GM21737 (cell line): Measurements from ENCODE around the gene CLSTN2.

Experiments
- ATAC-seq: cut with Tn5 transposase; IDR thresholded peaks from one replicate; pipeline ENCODE4 v1.9.1; 2021; ENCODE audit warnings: mild to moderate bottlenecking, moderate library complexity; ENCODE audit not compliant: unreplicated experiment

The CLSTN2 gene

DNA sequence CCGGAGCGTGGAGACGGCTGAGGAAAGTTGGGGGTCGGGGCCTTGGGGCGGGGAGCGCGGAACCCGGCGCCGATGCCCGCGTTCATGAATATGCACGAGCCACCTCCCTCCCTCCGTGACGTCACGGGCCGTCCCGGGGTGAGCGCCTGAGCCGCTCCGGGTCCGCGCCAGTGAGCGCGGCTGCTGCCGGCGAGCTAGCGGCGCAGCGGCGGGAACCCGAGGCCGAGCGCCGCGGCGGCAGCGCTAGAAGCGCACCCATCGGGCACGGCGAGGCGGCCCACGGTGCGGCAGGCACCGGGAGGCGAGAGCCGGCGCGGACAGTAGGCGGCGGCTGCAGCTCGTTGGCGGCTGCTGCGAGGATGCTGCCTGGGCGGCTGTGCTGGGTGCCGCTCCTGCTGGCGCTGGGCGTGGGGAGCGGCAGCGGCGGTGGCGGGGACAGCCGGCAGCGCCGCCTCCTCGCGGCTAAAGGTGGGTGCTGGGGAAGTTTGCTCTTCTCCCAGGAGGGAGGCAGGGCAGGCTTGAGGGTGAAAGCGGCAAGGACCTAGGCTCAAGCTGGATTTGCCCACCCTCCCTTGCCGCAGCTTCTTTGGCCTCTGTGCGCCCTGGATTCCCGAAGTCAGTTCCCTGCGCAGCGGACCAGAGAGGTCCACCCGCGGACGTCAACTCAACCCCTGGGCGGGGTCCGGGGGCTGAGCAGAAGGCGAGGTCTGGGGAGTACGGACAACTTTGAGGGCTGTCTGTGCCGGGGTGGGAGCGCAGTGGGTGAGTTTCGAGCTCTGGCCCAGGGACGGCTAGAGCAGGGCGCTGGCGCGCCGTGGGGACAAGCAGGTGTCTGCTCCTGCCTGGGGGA lies at the start of gene CLSTN2:
TSS of gene CLSTN2 (plus strand) at position 170 of the 850 bp plus-strand sequence.
- no peak for ATAC-seq

DNA sequence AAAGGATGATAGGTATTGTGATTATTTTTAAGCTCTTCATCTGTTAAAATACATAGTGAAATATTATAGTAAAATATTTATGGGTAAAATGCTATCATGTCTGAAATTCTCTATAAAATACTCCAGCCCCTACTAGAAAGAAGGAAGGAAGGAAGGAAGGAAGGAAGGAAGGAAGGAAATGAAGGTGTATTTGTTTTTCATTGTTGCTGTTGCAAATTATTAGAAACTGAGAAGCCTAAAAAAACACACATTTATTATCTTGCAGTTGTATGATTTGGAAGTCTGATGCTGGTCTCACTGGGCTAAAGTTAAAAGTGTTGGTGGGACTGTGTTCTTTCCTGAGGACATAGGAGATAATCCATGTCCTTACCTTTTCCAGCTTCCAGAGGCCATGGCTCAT lies 47.6 kb upstream of the CLSTN2 start:
- no peak for ATAC-seq

DNA sequence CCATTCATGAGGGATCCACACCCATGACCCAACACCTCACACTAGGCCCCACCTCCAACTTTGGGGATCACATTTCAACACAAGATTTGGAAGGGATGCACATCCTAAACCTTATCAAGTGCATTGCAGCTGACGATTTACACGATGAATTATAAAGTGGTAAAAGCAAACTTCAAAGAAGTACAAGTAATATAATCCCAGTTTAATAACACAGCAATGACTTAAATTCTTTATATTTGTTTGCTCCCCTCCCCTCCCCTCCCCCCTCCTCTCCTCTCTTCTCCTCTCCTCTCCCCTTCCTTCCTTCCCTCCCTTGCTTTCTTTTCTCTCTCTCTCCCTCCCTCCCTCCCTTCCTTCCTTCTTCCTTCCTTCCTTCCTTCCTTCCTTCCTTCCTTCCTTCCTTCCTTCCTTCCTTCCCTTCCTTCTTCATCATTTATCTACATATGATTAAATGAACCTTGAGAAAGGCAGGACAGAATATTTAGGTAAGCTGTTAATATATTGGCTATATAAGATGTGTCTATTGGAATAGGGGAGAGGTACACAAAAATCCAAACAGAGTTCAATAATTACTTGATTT lies 46.3 kb upstream of the CLSTN2 start:
- no peak for ATAC-seq

DNA sequence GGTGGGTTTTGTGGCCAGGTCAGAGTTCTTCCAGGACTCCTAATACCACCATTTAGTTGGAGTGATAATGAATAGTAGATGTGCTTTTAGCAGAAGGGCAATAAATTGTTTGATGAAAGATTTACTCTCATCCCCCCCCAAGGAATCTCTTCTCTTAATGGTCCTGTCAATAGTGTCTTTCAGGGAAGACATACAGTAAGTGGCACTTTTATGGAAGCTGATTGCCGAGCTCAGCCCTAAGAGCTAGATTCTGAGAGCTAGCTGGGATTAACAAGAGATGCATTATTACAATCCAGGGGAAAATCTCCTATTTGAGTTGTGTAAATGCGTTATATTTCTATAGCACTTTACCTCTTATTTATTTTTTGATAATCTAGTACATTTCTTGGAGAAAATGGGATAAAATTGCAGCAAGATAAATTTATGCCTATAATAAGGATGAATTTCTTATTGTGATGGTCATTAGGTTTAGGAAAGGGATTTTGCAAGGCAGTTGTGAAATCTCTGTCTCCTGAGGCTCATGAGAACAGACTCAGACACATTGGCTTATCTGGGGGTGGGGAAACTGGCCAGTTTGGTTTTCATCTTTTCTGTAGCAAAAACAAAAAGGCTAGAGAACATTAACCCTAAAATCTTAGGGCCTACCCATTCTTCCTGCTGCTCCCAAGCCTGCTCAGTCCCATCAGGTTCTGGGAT lies 41.6 kb upstream of the CLSTN2 start:
- no peak for ATAC-seq

DNA sequence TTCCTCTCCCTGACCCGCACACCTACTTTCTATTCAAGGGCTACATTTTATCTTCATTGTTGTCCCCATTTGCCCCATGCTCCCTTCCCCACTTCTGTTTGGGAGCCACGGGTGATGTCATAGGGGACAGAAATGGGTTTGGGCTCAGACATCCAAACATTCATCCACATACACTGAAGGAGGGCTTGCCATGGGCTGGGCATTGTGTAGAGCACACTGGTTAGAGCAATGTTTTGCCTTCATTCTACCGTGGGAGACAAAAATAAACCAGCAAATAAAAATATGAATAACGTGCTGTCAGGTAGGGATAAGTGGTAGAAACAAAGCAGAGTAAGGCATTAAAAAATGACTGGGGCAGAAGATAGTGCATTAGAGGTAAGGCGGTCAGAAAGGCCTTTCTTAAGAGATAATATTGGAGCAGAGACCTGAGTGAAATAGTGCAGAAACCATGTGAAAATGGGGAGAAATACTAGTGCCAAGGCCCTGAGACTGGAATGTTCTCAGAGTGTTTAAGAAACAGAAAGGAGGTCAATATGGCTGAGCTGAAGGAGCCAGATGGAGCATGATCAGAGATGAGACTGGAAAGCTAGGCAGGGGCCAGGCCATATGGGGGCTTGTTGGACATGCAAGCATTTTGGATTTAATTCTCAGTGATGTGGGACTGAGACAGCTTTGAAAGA lies 40.9 kb upstream of the CLSTN2 start:
- ATAC-seq = no peak

DNA sequence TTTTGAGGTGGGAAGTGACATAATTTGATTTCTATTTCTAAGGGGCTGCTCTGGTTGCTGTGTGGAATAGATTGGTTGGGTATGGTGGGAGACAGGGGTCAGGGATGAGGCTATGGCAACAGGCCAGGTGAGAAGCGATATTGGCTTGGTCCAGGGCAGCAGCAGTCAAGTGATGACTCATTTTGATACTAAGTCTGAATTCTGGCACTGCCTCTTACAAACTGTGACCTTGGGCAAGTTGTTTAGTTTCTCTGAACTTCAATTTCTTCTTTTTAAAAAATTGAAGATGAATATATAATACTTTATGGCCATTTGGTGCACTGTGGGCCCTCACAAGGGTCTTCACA lies 40.4 kb upstream of the CLSTN2 start:
- ATAC-seq = no peak

DNA sequence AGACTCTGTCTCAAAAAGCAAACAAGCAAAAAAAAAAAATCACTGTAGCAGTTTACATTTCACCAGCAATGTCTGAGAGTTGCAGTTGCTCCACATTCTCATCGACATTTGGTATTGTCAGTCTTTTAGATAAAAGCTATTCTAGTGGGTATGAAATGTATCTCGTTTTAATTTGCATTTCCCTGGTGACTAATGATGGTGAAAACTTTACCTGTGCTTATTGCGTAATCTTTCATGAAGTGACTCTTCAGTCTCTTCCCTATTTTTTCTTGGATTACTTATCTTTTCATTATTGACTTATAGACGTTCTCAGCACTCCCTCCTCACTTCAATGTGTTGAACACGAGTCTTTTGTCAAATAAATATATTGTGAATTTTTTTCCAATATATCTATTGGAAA lies 37.2 kb upstream of the CLSTN2 start:
- no peak for ATAC-seq

DNA sequence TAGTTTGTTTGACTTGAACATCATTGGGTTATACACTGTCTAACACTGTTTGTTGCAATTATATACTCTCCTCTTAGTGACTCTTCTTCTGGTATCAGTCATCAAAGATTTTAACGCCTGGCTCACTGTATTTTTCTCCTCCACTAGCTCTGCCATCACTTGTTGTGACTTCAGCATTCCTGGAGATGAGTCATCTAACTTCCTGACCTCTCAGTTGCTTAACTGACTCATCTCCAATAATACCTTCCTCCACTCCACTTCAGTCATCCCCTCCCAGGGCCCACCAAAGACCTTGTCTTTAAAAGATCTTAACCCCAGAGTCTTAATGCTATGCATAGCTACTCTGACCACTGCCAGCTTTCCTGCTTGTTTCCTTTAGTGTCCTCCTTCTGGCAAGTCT lies 28.6 kb upstream of the CLSTN2 start:
- no peak for ATAC-seq

DNA sequence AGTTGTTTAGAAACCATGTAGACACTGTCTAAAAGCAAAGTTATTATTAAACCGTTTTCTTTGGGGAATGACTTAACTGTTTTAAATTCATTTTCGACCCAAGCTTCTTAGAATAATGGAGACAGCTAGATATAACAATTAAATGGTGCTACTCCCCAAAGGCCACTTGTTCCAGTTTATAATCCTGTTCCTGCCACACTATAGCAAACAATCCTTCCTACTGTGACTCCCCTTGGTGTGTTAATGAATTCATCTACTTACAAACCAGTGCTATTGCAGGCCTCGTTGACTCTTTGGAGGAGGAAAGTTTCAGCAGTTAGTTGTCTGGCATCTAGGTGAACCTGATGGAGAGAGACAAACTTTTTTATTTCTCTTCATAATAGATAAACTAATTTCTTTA lies 25.2 kb upstream of the CLSTN2 start:
- ATAC-seq = no peak

DNA sequence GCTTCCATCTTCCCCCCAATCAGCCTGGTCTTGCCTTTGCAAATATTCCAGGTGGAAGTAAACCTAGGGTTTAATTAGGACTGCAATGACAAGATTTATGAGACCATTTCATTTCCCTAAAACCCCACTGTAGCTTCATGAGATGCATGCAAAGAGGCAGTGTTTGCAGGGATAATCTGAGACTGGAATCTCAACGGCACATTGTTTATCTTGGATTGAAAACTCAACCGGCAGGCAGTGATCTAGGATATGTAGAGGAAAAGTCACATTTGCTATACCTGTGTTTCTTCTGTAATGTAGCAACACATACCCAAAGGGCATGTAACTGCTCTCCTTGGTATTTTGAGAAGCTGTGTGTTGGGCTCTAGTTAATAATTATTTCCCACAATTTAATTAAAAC lies 18.7 kb upstream of the CLSTN2 start:
- no peak for ATAC-seq

DNA sequence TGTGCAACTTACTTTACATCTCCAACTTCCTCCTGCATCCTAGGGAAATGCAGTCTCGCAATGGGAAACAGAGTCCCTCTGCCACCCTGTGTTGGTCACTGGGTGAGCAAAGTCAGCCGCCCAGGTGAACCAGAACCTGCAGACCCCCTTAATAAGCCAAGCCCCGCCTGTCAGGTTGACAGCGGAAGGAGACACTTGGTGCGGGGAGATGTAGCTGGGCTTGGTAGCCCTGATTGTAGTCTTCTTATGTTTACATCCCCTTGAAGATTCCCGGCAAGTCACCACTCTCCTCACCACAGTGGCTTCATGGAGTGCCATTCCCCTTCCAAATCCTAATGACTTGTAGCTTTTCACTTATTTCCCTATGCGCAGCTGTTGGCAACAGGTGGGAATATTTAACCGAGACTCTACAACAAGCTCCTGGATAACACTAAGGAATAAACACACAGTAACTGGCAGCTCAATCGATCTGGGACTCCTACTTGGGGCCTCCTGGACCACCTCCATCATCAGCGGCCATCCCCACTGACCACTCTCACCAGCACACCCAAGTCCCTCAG lies 17.7 kb upstream of the CLSTN2 start:
- ATAC-seq = no peak

DNA sequence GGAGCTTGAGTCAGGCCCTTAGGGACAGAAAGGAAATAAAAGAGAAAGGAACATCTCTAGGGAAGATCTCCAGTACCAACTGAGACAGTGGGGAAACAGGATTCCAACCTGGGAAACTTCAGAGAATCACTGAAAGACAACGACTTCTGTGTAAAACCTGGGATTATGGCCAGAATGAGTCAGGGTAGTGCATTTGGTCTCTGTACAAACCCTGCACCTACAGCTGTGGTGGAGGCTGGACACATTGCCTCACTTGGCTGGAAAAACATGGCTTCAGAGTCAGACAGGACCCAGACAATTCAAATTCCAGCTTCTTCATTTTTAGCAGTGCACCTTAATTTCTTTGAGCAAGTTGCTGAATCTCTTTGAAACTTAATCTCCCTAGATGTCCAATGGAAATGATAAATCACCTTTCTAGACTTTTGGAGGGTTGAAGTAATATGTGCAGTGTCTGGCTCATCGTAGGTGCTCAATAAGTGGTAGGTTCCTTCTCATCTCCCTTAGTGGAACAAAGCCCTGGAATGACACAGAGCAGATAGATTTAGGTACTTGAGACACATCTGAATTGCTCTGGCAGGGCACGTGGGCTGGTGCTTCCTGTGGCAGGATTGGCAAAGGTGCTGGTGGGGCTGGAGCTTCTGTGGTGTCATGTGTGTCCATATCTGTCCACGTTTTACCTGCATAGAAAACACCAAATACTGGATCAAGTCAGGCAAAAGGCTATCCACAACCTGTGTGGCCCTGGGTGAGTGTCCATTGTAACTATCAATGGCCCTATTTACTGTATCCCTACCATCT lies 6.1 kb upstream of the CLSTN2 start:
- ATAC-seq = no peak

DNA sequence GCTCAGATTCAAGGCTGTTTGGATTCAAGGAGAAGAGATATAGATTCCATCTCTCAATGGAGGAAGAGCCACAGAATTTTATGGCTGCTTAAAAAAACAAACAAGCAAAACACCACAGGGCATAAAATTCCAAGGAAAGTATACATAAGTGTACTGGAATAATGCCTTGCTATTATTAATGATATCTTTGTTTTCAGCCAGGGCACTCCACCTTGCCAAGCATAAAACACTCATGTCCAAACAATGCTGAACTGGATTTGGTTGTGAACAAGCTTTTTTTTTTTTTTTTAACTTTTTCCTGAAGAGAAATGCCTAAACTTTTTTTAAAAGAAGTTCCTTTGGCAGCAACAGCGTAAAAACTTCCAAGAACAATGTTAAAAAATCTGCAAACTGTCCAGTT lies 4.8 kb upstream of the CLSTN2 start:
- no peak for ATAC-seq

DNA sequence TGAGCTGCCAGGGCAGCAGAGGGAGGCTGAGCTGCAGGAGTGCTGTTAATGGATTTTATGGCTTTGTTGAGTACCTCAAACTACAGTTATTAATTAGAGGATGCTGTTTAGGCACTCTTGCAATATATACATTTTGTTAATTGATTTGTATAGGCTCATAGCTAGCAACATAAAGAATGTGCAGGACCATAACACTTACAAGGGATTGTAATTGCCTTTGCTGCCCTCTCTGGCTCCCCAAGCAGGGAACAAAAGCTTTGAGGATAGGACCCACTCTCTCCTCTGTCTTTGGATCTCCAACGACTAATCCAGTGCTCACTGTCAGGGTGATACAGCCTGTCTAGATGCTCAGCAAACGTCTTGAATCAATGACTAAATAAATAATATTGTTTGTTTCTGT lies 1.2 kb upstream of the CLSTN2 start:
- no peak for ATAC-seq

DNA sequence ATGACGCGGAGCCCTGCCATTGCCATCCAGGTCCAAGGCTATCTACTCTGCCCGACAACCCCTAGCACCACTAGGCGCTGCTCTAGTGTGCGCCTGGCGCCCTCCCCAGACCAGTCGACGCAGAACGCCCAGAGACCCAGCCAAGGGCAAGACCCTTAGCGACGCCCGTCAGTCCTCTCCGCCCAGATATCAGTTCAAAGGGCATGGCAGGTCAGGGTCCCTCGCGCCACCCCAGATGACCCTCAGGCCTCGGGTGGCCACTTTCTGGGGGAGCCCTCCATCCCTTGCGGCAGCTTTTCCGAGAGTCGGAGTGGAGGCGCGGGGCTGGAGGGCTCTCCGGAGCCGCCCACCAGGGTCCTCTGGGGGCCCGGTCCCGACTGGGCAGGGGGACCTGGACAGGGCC lies 371 bp upstream of the CLSTN2 start:
- ATAC-seq = no peak

DNA sequence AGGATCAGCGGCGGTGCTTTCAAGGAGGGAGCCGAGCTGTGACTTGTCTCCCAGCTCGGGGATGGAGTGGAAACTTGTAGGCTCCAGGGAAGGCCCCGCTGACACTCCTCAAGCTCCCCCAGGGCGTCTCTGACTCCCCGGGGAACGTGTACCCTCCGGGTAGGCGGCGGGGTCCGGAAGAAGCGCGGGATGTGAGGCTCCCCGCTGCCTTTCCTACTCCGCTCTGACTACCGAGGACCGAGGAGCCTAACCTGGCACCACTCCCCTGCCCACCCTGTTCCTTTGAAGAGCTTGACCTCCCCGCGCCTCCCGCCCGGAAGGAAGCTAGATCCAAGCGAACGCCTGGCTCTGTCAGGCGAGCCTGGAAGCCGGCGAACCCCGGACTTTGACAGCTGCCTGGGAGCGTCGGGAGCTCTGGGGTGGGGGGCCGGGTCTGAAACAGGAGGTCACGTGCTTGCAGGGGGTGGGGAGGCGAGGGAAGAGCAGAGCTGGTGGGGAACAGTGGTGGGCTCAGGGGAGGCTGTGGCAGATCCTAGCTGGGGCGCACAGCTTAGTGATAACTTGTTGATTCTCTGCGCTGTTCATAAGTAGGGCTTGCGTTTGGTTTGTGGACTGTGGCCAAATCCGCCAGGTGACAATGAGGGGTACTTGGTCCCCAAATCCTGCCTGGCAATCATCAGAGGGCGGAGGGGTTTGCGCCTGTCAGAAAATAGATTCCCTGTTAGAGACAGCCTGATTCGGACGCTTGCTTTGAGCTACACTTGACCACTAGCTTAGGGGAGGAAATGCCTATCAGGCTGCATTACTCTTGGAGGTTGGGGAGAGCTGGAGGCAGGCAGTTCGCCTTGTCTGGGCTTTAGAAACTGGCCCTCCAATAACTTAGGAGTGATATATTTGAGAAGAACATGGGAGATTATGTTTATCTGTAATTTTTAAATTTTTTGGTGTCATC lies 1.2 kb downstream of the CLSTN2 start:
- ATAC-seq = no peak

DNA sequence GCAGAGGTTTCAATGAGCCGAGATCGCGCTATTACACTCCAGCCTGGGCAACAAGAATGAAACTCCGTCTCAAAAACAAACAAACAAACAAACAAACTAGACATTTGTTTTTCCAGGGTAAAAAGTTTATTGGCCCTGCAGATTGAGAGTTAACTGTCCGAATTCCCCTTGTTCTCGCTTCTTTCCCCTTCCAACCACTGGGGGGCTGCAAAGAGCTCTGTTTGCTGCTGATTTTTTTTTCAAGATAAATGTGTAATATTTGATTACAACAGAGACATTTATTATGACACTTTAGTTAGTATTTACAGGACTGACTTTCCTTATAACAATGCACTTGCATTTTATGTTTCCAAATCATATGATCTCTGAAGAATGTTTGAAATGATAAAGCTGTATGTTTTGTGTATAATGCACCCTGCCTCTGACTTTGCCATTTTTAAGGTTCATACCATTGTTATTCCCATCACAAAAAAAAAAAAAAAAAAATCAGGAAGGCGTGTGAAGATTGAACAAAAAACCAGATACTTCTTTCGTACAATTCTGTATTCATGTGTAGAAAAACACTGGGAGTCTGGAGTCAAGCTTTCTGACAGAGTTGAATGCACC lies 2.8 kb downstream of the CLSTN2 start:
- no peak for ATAC-seq

DNA sequence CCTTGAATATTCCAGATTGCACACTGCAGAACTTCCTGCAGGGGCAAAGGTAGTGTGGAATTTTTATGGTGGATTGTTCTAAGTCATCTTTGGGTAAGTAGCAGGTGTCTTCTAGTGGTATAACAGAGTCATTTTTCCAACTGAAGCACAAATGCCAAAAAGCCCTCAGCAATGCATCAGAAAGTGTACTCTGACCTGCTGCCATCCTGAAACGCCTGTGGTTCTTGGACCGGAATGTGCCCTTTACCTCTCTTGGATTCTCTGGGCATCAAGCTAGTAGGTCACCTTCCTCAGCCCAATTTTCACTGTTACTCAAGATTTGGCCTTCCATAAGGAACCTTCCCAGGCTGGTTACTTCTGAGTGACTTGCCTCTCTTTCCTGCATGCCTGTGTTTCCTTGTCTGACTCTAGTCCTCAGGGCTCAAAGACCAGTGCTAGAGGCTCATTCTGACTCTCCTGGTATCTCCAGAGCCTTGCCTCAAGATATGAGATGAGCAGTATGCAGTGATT lies 4.8 kb downstream of the CLSTN2 start:
- no peak for ATAC-seq

DNA sequence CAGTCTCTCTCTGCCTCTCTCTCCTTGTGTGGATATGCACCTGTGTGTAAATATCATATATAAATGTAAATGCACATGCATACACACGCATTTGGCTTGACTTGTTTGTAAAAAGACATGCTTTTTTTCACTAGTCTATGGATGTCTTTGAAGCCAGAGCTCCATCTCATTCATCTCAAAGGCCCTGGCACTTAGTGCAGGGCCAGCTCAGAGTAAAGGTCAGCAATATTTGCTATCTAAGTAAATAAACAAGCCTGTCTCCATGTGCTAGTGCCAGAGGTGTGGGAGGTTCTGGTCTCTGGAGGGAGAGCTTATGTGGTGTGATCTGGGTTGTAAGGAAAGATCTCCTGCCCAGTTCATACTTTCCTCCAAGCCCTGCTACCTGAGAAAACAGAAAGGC lies 5.6 kb downstream of the CLSTN2 start:
- no peak for ATAC-seq
